Activated CD8-positive, alpha-beta memory T cell treated with anti-CD3 and anti-CD28 coated beads, Interleukin-2, amount 50 U/mL, for 24 hours (primary cell): Measurements from ENCODE around the gene TTC7B.

Experiments used
- DNase-seq: peaks from one replicate; pipeline ENCODE4 v3.0.0-alpha.2; 2020; ENCODE audit errors: extremely low read depth

TTC7B gene

DNA sequence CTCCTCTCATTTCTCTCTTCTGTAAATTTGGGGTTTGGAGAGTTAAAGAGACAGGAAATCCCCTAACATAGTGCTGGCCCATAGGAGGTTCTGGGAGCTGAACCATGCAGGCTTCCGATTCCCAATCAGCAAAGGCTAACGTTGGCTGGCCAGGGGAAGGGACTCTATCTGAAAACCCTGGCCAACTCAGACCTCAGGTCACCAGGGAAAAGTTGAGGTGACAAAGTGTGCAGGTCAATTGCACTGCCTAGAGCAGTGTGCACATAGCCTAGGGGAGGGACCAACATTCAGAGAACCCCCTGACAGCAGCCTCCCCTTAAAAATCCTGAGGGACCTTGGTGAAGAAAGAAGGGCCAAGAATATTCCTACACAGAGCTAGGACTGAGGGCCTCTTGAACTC, 38.9 kb downstream of the TTC7B start:
- DNase-seq: no peak

DNA sequence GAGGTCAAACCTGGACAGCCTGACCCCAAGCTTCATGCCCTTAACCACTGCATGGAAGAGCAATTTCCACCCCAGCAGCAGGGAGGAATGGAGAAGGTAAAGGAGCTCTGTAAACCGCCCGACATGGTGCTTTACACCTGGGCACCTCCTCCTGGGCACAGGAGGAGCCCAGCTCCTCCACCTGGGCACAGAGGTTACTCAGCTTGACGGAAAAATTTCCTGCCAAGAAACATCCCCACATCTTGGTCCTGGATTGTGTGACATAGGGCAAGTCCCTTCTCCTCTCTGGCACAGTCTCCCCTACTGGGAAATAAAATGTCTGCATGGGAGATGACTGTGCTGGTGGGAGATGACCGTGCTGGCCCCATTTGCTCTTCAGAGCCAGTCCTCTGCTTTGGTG, 40.8 kb downstream of the TTC7B start:
- DNase-seq: no peak

DNA sequence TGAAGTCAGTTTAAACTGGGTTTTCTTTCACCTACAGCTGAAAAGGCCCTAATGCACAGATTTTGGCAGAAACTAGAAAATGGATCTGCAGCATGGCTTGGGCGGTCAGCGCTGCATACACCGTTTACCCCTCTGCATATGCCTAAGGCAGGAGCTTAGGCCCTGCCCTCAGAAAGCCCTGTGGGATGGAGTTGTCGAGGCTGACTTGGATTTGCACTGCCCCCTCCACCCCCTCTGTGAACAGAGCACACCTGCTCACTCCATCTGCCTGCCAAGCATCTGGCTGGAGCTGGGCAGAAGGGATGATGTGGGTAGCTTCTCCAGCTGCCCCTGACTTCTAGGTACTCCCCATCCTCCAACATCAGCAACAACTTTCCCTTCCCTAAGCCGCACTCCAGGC, 41.9 kb downstream of the TTC7B start:
- no peak for DNase-seq

DNA sequence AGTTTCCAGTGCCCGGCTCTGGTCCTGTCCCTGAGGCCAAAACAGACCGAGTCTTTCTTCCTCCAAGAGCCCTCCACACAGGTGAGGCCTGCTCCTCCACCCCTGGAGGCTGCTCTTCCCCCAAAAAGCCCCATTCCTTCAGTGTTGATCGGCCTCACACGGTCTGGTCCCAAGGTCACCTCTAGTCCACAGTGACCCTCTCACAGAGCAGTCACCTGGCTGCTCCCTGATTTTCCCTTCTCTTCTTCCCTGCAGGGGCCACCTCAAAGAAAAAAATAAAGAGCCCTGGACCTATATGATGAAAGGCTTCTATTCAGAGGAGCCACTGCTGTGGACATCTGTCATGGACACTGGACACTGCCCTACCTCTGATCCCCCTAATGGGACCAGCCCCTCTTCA, 42.5 kb downstream of the TTC7B start:
- no peak for DNase-seq

DNA sequence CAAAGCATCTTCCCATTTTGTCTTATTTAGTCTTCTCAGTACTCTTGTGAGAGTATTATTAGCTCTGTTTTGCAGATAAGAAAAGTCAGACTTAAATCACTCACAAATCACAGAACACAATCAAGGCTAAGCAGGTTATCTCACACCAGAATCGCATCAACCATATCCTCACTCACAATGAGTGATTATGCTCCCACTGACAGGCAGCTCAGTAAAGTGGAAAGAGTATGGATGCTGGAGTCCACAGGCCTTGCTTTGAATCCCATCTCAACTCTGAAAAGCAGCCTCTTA, 43.1 kb downstream of the TTC7B start:
- DNase-seq: no peak

DNA sequence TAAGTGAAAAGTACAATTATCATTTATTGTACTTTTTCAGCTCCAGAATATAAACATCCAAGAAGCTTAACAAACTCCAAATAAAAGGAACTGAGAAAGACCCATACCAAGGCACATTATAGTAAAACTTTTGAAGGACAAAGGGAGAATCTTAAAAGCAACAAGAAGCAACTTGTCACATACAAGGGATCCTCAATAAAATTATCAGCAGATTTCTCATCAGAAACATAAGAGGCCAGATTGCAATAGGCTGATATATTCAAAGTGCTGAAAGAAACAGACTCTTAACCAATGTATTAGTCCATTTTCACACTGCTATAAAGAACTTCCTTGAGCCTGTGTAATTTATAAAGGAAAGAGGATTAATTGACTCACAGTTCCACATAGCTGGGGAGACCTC, 48.3 kb downstream of the TTC7B start:
- DNase-seq: no peak

DNA sequence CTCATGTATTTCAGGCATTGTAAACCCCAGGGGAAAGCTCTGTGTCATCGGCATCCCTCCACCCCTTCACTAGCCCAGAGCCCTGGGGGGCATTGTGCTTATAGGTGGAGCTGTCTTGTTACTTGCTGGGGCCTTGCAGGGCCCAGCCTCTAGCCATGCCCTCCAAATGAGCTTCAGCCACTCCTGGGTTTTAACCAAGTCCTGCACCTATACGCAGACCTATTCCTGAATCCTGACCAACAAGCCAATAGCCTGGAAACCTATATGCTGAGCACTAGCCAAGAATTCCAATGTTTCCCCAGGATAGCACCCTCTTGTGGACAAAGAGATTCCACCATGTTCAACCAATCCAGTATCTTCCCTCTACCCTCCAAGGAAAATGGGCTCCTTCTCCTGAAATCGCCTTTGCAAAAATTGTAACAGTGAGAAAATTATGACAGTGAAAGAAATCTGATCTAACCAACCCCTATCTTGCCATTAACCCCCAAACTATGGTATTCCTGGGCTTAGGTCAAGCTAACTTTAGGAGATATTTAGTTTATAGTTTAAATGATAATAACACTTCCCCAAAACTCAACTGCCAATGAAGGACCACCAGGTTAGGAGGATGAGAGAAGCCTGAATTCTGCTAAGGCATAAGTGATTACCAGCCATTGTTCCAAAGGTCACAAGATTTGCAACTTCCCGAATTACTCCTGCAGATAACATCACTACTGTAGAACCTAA, 55.5 kb downstream of the TTC7B start:
- DNase-seq: no peak

DNA sequence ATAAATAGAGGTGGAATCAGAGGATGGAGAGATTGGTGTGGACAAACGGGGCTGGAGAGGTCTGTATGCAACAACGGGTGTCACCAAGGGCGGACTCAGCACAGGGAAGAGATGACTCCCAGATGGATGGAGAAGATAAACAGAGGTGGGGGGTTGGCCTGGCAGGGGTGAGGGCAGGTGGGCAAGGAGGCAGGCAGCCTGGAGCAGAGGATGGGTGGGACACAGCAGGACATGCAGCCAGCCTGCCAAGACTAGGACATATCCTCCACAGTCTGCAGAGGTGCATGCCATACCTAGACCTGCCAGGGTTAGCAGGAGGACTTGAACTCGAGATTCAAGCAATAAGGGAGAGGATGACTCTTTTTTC, 56.2 kb downstream of the TTC7B start:
- DNase-seq: no peak

DNA sequence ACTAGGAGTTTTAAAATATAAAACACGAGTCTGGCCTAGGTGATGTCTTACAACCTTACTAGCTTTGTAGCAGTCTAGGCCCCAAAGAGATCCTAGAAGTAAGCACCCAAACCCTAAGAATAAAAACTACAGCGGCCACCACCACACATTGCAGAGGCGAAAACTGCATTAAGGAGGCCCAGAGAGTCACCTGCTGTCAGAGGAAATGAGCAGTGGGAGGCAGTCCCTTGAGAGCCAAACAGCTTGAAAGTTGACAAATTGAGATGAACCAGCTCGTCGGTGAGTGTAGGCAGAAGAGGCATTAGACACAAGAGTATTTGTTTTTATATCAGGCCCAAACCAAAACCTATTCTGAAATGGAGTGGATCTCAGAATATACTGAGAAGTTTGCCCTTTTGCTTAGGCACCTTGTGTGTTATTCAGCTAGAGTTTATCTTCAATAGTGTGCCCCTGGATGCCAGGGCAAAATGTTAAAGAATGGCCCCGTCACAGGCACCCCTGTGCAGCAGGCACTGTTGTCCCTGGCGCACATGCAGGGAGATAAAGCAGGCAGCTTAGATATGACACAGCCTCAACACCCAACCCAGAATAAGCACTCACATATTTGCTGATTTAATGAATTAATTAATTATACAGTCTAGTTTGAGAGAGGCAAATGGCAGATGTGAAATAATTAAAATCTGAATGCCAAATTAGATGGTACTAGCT, 56.7 kb downstream of the TTC7B start:
- no peak for DNase-seq

DNA sequence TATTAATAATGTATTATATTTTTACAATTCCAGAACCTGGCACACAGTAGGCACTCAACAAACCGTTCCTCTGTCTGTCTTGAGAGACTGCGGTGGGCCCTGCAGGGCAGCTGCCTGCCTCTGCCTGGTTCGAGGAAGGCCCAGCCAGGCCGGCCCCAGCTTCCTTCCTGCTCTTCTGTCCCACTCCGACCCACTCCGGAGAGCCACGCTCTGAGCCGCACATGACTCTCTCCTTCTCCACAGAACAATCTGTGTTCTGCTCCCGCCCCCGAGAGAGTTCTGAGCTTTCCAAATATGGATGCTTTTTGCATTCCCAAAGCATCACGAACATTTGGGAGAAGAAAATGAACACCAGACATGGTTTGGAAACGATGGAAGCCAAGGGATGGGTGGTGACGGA, 57.3 kb downstream of the TTC7B start:
- DNase-seq: no peak

DNA sequence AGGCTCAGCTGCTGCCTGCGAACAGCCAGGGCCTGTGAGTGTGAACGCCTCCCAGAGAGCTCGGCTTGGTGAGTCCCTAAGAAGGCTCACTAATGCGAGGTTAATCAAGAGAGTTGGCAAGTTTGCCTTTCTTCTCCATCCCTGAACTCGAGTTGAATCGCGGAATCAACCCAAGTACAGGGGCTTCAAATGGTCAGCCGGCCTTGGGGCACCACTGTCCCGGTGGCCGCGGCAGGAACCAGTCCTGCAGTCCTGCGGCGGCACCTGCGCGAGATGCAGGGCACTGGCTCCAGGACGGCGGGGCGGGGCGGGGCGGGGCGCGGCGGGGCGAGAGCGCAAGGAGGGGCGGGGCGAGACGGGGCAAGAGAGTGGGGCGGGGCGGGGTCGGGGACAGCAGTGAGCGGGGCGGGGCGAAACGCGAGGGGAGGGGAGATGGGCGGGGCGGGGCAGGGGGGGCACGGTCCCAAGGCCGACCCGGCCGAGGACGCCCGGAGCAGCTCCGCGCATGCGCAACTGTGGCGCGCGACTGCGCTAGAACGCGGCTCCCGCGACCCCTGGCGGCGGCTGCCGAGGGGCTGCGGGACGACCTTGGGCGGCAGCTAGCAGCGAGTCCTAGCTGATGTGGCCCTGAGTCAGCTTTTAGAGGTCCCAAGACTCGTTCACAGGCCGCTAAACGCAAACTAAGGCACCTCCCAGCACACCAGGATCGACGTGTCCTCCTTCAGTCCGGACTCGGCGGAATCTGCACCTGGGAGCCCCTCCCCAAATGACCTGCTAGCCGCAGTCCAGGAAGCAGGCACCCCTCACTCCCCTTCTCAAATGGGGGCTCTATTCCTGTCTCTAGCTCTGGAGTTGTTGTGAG, 58.0 kb downstream of the TTC7B start:
- peak; percentile 67 for DNase-seq

DNA sequence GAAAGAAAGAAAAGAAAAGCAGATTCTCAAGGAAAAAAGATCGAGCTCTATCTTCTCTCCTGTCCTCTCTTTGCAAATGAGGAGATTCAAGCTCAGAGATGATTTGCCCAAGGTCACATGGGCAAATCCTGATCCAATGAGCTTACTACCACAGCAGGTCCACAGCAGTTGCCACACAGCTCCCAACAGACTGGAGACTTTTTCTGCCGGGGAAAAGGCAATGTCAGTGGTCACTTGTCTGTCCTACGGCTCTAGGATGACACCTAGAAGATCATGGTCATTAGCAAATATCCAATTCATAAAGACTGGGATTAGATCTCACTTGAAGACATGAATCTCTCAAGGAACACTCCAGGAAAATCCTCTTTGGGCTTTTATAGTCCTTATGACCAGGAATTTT, 58.8 kb downstream of the TTC7B start:
- no peak for DNase-seq

DNA sequence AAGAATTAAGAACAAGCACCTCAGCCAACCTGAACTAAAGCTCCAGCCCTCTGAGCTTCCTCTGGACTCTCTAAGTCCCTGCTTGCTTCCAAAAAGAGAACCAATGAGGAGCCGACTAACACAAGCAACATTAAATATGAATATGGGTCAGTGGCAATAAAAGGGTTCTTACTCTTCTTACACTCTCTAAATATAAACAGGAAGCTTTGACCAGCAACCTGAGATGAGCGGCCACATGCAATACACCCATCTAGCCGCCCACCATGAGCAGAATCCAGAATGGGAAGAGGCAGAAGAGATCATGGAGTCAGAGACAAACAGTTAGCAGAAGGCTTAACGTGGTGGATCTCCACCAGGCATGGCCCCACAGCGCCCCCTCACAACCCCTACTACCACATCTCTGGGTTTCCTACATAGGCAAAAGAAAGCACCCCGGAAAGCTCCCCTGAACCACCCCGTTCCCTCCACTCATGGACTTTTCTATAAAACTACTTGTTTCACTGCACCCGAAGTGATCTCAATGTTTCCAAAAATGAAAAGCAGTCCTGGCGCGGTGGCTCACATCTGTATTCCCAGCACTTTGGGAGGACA, 59.4 kb downstream of the TTC7B start:
- DNase-seq: no peak

DNA sequence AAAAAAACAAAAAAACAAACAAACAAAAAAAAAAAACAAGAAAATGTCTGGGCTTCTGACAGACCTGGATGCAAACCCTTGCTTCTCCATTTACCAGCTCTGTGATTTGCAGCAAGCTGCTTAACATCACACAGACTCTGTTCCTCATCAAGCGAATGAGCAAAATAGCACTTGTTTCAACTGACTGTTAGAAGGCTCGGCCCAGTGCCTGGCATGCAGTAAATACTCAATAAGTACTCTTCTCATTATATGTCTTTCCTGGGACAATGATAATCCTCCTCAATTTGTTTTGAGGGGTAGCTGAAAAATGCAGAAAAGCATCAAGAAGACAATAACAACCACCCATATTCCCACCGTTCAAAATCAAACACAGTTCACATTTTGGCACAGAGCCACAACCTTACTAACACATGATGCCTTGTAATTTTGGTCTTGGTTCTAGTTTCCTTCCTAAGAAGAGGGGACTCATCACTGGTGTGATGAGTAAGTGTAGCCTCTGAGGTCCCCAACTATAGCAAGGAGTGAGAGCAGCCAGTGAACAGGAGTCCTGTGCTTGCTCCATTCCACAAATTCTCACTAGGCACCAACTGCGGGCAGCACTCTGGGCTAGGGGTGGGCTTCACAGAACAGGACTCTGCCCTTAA, 60.4 kb downstream of the TTC7B start:
- no peak for DNase-seq

DNA sequence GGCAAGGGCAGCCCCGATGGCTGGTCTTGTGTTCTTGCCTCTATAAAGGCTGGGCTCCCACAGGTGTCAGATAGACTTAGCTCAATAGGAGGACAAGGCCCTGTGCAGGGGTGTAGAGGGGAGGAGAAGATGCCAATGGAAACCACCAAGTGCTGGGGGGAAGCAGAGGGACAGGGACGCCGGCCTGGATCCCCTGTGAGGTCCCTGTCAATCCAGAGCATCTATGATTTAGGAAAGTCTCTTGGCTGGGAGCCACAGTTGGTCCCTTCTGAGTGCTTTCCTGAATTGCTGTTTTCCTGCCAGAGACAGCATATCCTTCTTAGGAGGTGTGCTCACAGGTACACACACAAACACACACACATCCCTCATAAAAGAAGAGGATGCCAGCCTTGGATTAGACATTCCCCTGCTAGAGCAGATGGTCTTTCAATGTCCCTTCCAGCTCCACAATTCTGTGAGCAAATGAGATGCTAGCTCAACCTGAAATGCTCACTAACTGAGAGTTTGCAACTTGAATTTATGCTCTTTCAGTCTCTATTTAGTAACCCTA, 62.7 kb downstream of the TTC7B start:
- DNase-seq: no peak

DNA sequence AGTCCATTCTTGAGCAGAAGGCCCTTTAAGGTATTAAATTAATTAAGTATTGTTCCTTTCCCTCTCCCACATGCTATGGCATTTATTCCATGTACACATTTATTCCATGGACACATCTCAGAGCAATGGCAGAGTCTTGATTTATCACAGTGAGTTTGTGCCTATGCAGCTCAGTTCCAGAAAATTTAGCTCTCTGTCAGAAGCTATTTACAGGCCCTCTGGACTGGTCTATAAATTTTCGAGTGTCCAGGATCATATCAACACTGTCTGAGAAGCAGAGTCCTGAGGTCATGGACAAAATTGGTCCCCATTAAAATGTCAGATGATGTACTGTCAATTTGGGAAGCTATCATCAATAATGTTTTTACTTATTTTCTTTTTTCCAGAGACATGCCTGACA, 65.5 kb downstream of the TTC7B start:
- DNase-seq: no peak

DNA sequence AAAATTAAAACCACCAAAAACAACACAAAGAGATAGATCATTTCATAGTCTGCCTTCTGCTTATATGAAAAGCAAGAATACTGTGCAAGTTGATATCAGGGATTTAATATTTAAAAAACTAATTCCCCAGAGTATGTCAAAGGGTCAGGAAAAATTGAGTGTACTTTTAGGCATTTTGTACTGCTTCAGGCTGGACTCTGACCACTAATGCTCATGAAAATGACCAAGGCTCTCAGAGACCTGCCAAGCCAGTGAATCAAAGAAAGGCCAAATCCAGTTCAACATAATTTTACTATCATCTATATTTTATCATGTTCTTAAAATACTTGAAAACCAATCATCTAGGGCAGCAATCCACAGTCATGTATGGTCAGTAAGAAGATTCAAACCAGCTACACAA, 66.0 kb downstream of the TTC7B start:
- no peak for DNase-seq

DNA sequence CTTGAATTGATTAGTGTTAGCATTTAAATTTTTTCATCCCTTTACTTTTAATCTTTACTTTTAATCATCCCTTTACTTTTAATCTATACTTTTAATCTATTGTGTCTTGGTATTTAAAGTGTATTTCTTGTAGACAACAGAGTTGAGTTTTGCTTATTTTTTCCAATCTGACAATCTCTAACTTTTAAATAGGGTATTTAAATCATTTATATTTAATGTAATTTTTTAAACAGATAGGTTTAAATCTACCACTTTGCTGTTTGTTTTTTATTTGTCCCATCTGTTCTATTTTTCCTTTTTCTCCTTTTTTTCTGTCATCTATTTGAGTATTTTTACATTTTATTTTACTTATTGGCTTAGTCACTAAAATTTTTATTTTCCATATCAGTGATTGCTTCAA, 68.3 kb downstream of the TTC7B start:
- no peak for DNase-seq

DNA sequence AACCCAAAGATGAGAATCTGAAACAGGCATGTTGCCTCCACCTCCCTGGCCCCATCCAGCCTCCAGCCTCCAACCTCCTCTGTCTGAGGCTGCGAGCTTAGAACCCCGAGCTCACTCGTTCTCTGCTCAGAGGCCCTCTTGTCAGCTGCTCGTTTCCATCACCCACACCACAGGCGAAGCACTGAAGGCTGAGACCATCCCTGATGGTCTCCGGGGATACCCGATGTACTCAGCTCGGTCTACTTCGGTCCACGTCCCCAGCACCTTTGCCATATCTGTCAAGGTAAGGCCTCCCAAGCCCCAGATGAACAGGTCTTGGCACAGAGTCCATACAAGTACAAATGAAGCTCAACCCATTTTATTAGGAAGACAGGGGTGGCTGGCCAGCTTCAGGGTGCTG, 72.4 kb downstream of the TTC7B start:
- DNase-seq: no peak

DNA sequence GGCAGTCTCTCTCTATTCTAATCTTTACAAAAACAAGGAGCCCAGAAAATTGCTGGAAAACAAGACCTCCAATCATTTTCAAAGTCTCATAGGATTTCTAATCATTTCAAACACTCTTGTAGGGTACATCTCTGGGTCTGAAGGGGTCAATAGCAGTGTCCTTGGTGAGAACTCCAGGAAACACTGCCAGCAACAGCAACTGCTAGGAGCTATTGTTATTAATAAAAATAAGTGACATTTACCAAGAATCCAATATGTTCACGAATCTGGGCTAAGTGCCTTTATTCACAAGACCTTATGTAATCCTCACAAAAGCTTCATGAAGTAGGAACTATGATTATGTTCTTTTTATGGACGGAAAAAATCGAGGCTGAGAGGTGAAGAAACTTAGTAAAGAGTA, 72.8 kb downstream of the TTC7B start:
- no peak for DNase-seq

DNA sequence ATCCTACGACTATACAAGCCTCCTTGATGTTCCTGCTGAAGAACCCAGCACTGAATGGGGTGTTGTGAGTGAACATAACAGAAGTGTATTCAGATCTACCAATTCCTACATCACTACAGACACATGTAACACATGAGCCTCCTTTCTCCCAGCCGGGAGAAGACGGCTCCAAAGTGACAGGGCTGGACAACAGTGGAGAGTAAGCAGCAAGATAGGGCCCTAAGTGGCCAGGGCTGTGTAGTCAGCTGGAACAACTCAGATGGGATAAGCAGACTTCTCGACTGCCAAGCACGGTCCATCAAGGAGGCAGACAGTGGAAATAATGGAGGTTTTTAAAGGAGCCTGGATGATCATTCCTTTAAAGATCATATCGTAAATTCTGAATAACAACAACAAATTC, 73.5 kb downstream of the TTC7B start:
- no peak for DNase-seq

DNA sequence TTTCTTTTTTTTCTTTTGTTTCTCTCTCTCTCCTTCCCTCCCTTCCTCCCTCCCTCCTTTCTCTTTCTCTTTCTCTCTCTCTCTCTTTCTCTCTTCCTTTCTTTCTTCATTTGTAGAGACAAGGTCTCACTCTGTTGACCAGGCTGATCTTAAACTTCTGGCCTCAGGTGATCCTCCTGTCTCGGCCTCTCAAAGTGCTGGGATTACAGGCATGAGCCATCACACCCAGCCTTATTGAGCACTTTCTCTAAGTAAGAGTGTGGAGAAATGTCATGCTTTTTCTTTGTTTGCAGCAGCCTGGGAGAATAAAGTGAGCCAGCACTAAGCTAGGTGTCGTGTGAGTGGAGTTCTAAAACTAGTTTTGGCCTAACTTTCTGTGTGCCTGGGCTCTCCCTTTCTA, 74.0 kb downstream of the TTC7B start:
- no peak for DNase-seq
